ENCODE results near the gene FLRT3. TPM values are rescaled to one million over a fixed set of nuclear protein-coding genes. Genes with fewer than 3 reads are reported as not detected.

Gene FLRT3
- total RNA-seq, 4 donors from 2014 or later, result 0.42 to 1.3 (median 0.90) TPM

GRCh38 chr20:14334306-14334930 lies 3.0 kb downstream of the FLRT3 start:
- H3K27ac ChIP-seq (replicated peaks in 1 of 4), result no peak overlapping the region
- no peak for DNase-seq (ENCODE audit: extremely low spot score)

GRCh38 chr20:14333721-14334120 lies 3.7 kb downstream of the FLRT3 start:
- intact Hi-C loops (cut with DNase I), result no loop called here
- Histone ChIP-seq H3K9me3 (no peaks in the 10 kb centered on the region), H3K27ac (replicated peaks in 1 of 4) (no peak overlapping the region), H3K4me3 (peak overlapping the region in 1 of 4 donors; percentile 6), H3K36me3 (no peaks in the 10 kb centered on the region), H3K27me3 (no peaks in the 10 kb centered on the region), H3K4me1 (peaks cover 3 to 14% (median 8%) of the 10 kb centered on the region in 4 donors)
- no peak for TF ChIP-seq EP300 (IDR thresholded peaks at IDR 0.05)
- TF ChIP-seq POLR2AphosphoS5 (IDR thresholded peaks at IDR 0.05), result no peak
- no peak for TF ChIP-seq POLR2A (IDR thresholded peaks at IDR 0.05; ENCODE audit: low read depth)
- no peak for TF ChIP-seq CTCF (IDR thresholded peaks at IDR 0.05)
- no peak for DNase-seq (ENCODE audit: extremely low spot score)
- WGBS, result 57% methylated on average over 3 of the region's 3 CpGs

More at GRCh38 chr20:14334306-14334930, 3.0 kb downstream of the FLRT3 start:
- Histone ChIP-seq H3K4me1 (peaks cover 3 to 14% (median 8%) of the 10 kb centered on the region in 4 donors), H3K9me3 (no peaks in the 10 kb centered on the region), H3K36me3 (no peaks in the 10 kb centered on the region), H3K27me3 (no peaks in the 10 kb centered on the region), H3K4me3 (peak overlapping the region in 1 of 4 donors; percentile 1)
- intact Hi-C loops (cut with DNase I), result no loop called here
- 32% methylated on average over 3 of the region's 3 CpGs for WGBS
- TF ChIP-seq EP300 (IDR thresholded peaks at IDR 0.05), result no peak
- no peak for TF ChIP-seq POLR2AphosphoS5 (IDR thresholded peaks at IDR 0.05)
- TF ChIP-seq POLR2A (IDR thresholded peaks at IDR 0.05; ENCODE audit: low read depth), result no peak
- peak in 2 of 3 experiments; percentile 15 to 20 for TF ChIP-seq CTCF (IDR thresholded peaks at IDR 0.05)

- Histone ChIP-seq H3K27me3 (no peaks in the 10 kb centered on the region), H3K9me3 (no peaks in the 10 kb centered on the region), H3K4me3 (no peak overlapping the region), H3K27ac (replicated peaks in 1 of 4) (no peak overlapping the region), H3K36me3 (no peaks in the 10 kb centered on the region), H3K4me1 (peaks cover 3 to 14% (median 8%) of the 10 kb centered on the region in 4 donors)
- WGBS, result 82% methylated on average over 2 of the region's 2 CpGs
- intact Hi-C loops (cut with DNase I), result no loop called here
- TF ChIP-seq EP300 (IDR thresholded peaks at IDR 0.05) (no peak), POLR2A (IDR thresholded peaks at IDR 0.05; ENCODE audit: low read depth) (no peak), POLR2AphosphoS5 (IDR thresholded peaks at IDR 0.05) (no peak), CTCF (IDR thresholded peaks at IDR 0.05) (no peak)
- DNase-seq (ENCODE audit: extremely low spot score), result no peak
Observed at GRCh38 chr20:14332866-14333265, 4.5 kb downstream of the FLRT3 start.

- Histone ChIP-seq H3K27me3 (no peaks in the 10 kb centered on the region), H3K4me3 (no peak overlapping the region), H3K4me1 (peaks cover 2 to 4% (median 3%) of the 10 kb centered on the region in 4 donors), H3K27ac (replicated peaks in 1 of 4) (no peak overlapping the region), H3K9me3 (no peaks in the 10 kb centered on the region), H3K36me3 (peaks cover 0 to 2% (median 0%) of the 10 kb centered on the region in 4 donors)
- DNase-seq (ENCODE audit: extremely low spot score), result no peak
- TF ChIP-seq EP300 (IDR thresholded peaks at IDR 0.05), result no peak
- no peak for TF ChIP-seq POLR2A (IDR thresholded peaks at IDR 0.05; ENCODE audit: low read depth)
- TF ChIP-seq POLR2AphosphoS5 (IDR thresholded peaks at IDR 0.05), result no peak
- TF ChIP-seq CTCF (IDR thresholded peaks at IDR 0.05), result no peak
- 91% methylated on average over 6 of the region's 6 CpGs for WGBS
- intact Hi-C loops (cut with DNase I), result no loop called here
Observed at GRCh38 chr20:14331646-14332045, 5.8 kb downstream of the FLRT3 start.

GRCh38 chr20:14319704-14320103 lies 17.7 kb downstream of the FLRT3 start:
- H3K4me3 ChIP-seq, result no peak overlapping the region
- no peak overlapping the region for H3K27ac ChIP-seq (replicated peaks in 1 of 4)
- no peaks in the 10 kb centered on the region for H3K4me1 ChIP-seq
- DNase-seq (ENCODE audit: extremely low spot score), result no peak
- no peaks in the 10 kb centered on the region for H3K36me3 ChIP-seq
- WGBS, result 86% methylated on average over 1 of the region's 1 CpG
- TF ChIP-seq EP300 (IDR thresholded peaks at IDR 0.05), result no peak
- TF ChIP-seq POLR2A (IDR thresholded peaks at IDR 0.05; ENCODE audit: low read depth), result no peak
- TF ChIP-seq CTCF (IDR thresholded peaks at IDR 0.05), result no peak
- TF ChIP-seq POLR2AphosphoS5 (IDR thresholded peaks at IDR 0.05), result no peak
- H3K27me3 ChIP-seq, result no peaks in the 10 kb centered on the region
- H3K9me3 ChIP-seq, result no peaks in the 10 kb centered on the region
- intact Hi-C loops (cut with DNase I), result no loop called here

Measured in esophagus muscularis mucosa (tissue), 4 donors.